ENCODE data around the gene UBASH3B.

The UBASH3B gene

DNA sequence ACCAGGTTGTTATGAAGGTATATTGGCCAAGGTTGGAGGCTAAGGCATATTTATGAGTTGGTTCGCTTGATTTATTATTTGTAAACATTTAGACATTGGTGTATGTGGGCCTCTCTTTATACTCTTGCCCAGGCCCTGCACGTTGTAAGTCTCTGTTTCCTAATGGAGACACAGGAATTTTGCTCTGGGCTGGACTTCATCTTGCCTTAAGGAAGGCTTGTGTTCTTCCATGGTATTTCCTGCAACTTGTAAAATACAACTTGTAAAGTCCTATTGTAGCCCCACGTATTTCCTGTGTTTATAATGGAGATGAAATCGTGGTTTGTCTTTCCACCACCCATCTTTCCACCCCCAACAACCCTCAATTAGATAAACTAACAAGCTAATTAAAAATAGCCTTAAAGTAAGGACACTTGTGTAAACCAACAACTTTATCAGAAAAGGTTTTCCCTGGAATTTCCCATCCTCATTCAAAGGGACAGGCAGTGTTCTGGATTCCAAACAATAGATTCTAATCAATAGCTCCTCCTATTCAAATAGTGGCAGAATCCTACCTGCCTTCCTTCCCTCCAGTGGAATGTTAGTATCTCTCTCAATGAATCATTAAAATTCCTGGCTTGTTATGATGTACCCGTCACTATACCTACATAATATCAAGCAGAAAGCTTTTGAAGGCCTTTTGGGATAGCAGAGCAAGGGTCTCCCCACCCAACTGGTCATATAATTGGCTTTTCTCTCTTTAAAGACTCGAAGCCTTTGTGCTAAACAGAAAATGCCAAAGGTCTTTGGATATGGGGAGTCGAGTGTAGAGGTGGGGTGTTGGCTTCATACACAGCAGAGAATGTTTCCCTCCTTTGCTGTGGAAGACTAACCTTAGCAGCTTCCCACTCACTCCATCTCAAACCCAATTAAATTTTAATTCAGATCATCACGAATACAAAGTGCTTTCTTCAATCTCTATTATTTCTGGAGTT, 77.1 kb downstream of the UBASH3B start:
- no peak for DNase-seq (ENCODE audit: low spot score)

DNA sequence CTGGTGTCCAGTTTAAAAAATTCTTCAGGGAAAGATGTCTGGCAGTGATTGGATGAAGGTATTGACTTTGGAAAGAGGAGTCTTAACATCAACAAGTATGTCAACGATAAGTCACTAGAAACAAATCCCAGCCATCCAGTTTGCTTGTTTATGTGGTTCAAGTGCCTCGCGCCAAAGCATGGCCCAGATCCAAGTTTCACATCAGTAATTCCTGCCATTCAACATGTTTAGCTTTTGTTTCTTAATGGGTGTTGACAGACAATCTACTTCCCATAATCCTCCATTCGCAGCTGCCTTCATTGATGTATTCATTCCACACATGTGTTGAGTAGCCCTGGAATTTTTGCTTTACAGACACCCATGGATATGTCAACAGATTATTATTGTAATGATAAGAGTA, 77.8 kb downstream of the UBASH3B start:
- DNase-seq (ENCODE audit: low spot score): no peak

DNA sequence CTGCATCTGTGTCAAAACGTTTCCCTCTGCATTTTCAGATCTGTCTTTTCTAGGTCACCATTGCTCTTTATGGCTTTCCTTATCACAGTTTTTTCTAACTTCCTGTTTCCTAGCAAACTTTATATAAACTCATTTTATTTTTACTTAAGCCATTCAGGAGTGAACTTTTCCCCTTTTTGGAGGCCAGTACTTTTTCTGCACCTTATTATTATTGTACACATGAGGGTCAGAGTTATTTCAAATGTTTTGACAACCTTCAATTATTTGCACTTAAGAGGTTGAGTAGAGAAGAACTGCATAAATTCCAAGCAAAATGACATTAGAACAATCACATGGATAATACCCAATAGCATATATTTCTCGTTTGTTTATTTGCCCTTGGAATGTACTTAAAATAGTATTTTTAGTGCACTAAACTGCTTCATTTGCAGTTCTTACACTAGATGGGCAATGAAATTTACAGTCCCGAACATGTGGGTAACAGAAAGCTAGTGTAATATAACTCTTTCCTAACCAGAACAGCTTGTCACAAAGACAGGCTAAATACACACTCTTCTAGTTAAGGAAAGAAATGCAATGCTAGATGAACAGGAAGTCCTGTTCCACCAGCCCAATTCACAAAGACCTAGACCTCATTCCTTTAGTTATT, 79.5 kb downstream of the UBASH3B start:
- DNase-seq (ENCODE audit: low spot score): no peak

DNA sequence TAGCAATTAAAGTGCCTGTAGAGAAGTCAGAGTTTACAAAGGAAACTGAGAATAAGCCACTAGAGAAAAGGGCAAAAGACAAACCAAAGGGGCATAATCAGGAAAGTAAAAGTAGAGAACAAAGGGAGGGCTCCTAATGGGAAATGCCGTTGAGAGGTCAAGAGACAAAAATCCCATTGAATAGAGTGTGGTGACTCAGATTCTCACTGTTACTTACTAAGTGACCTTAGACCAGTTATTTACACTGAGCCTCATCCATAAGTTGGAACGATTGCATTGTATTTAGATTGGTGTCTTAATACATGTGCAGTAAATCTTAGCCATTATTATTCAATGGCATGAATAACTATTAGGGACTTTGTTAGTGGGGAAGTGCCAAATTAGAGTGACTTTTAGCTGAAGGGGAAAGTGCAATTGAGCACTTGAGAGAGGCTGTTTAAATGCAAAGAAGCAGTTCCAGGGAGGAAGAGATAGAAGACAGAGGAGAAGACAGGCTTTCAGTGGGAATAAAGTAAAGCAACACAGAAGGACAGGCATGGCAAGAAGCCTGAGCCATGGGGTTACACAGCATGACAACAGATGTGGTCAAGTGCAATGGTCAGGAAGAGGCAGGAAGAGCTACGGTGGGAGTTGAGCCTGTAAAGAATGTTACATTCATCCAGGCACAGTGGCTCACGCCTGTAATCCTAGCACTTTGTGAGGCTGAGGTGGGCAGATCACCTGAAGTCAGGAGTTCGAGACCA, 82.6 kb downstream of the UBASH3B start:
- no peak for DNase-seq (ENCODE audit: low spot score)

DNA sequence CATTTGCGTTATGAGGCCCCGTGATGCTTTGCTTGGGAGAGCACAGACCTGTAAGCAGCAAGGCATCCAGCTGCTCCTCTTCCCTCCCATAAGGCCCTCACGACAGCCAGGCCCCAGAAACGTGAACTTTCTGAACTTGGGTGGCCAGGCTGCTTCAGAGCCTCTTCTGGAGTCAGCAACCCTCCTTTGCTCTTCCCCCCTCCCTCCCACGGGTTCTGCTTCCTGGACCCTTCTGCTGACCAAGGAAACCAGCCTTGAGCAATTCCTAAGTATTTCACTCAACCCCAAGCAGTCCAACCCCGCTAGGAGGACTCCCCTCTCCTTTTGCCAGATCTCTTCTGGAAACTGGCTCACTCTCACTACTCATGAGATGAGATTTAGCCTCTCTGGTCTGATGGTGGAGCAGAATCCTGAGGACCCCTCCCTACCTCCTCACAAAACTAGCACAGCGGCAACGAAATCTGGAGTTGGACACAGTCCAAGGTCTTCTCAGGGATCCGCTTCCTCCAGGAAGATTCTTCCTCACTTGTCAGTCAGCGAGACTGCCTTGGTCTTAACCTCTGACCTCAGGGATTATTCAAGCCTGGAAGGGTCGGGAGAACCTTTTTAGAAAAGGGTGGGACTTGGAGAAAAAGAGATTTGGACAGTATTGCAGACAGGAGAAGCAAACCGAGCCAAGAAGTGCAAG, 86.2 kb downstream of the UBASH3B start:
- no peak for DNase-seq (ENCODE audit: low spot score)

DNA sequence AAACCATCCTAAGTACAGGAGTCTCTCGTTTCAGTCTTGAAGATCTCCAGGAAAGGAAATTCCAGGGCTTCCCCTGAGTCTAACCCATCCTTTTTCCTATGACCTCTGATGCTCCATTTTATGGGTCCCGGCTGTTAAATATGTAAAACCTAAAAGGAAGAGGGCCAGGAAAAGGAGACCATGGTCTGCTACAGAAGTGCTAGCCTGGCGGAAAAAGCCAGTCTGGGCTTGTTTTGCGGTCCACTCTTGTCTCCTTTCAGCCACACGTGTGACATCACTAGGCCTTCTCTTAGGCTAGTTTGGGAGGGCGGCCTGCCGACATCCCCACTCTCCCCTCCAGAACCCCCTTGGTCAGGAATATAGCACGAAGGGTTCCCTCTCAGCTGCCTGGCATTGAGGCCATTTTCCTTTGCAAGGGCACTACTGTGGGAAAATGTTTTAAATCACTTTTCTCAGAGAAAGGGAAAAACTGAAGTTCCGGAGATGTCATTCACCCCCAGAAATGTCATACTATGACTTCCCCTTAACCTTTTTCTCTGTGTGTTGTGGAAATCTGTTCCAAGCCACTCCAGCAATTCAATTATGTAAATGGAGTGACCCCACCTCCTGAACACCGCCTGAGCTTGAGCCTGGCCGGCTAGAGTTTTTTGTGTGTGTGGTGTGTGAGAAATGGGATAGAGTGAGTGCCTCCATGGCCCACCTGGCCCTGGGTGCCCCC, 86.9 kb downstream of the UBASH3B start:
- no peak for DNase-seq (ENCODE audit: low spot score)

DNA sequence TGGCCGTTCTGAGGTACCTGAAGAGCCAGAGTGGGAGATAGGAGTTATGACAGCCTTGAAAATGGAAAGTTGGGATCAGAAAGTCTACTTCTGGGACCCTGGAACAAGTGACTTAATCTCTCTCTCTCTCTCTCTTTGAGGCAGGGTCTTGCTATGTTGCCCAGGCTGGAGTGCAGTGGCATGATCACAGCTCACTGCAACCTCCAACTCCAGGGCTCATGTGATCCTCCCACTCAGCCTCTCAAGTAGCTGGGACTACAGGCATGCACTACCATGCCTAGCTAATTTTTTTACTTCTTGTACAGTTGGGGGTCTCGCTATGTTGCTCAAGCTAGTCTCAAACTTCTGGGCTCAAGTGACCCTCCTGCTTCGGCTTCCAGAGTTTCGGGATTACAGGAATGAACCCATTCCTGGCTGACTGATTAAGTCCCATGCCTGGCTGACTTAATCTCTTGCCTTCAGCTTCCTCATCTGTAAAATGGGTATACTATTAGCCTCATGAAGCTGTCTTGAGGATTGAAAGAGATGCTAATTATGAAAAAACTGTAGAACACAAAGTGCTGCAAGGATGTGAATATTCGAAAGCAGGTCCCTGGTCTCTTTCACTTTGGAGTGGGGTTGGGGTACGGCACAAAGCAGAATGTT, 87.7 kb downstream of the UBASH3B start:
- no peak for DNase-seq (ENCODE audit: low spot score)

DNA sequence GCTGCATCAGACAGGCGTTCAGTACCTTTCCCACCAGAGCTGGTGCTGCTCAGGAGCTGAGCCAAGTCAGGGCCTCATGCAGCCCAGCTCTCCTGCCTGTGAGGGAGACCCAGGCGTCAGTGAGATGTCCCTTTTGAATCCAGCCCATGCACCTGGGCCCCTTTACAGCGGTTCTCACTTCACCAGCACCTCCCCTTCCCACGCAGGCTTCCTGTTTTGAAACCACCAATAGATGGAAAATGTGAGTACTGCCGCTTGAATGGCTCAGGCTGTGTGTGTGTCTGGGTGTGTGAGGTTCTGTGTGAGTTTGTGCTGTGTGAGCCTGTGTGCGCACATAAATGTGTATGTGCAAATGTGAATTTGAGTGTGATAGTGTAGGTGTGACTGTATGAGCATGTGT, 88.4 kb downstream of the UBASH3B start:
- no peak for DNase-seq (ENCODE audit: low spot score)

DNA sequence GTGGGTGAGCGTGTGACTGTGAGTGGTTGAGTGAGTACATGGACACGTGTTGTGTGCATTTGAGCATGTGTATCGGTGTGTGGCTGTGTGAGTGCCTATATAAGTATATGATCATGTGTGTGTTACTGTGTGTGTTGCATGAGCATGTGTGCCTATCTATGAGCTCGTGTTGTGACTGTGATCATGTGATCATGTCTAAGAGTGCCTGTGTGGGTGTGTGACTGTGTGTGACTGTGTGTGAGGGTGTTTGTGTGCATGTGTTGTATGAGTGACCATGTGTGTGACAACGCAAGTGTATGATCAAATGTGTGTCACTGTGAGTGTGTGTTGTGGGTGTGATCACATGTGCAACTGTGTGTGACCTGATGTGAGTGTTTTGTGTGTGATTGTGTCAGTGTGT, 88.8 kb downstream of the UBASH3B start:
- DNase-seq (ENCODE audit: low spot score): no peak

DNA sequence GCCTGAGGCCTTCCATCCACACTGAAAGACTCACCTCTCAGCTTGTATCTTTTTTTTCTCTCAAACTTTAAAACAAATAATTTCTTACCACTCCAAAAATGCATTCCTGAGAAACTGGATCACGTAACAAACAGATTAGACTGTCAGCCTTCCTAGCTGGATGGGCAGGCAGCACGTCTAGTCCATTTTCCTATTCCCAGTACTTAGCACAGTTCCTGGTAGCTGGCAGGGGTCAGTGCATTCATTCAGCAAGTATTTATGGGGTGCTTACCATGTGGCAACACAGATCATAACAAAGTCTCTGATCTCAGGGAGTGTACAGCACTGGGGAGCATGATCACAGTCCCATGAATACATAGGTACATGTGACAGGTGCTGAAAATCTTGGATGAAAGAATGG, 89.6 kb downstream of the UBASH3B start:
- DNase-seq (ENCODE audit: low spot score): no peak

DNA sequence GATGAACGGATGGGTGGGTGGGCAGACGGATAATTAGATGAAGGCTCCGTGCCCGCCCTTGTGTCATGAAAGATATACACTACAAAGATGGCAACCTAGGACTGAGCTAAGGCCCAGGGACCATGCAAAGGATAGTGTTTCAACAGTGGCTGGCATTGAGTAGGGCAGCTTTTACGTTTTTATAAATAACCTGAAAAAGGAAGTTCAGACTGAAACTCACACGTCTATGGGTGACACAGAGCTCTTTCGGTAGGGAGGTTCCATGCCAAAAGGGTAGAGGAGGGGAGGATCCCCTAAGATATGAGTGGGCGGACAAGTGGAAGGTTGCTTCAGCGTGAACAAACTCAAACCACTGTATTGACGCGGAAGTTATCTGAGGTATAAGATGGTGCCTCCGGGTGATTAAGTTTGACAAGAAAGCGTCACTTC, 90.5 kb downstream of the UBASH3B start:
- no peak for DNase-seq (ENCODE audit: low spot score)

DNA sequence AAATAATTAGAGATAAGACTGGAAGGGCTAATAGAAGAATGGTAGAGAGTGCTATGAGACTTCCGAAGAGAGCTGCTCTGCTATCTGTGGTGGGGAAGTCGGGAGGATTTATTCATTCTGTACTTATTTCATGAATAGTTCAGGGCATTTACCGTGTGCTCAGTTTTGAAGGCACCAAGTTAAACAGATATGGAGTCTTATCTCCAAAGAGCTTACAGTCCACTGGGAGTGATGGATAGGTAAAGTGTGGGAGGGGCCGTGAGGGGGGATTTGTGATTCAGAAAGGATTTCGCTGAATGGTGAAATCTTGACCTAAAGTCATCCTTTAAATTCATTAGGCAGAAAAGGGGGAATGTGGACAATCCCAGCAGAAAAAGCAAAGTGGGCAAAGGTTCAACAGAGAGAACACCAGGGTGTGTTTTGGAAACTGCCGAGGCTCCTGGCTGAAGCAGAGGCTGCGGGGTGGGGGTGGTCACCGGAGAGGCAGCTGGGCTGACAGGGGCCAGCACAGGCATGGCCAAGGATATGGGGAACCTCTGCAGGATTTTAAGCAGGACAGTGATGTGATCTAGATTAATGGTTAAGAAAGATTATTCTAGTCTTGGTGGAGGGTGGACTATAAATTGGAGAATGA, 91.2 kb downstream of the UBASH3B start:
- DNase-seq (ENCODE audit: low spot score): no peak

DNA sequence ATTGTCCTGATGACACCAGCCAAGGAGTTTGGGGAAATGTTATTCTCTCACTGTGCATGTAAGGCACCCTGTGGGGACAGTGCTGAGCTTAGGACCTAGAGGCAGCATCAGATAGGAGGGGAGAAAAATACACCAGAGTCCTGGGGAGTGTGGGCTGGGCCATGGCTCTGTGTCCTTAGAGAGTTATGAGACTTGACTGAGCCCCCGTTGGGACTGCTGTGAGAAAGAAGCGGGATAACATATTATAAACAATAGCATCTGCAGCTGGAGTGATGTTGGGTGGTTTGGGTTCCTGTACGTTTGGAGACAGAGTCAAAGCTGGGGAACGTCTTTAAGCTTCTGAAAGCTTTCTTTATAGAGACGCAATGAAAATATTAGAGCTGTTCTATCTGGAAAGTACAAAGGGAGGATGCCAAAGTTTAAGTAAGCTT, 91.8 kb downstream of the UBASH3B start:
- DNase-seq (ENCODE audit: low spot score): no peak

DNA sequence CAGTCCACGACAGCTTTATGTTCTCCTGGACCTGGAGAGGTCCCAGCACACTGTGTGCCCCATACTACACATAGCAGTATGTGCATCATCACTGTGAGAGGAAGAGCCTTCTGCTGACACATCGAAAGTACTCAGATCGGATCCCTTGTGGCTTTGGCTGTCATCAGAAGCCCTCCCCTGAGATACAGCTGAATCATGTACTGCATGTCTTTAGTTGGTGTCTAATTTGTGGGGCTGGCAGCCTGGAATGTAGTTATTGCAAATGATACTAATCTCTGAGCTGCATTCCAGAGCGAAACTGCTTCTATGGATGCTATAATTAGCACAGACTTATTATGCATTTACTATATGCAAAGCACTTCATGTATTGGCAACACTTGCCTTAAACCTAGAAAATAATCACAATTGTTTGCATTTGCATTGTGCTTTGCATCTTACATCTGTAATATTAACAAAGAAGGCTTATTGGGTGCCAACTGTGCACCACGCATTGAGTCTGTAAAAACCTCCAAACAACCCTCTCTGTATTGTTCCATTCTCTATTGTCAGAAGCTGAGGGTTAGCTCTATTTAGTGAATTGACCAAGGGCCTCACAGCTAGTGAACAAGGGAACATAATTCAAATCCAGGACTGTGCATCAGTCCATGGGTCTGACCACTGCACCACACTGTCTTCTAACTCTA, 93.6 kb downstream of the UBASH3B start:
- no peak for DNase-seq (ENCODE audit: low spot score)

DNA sequence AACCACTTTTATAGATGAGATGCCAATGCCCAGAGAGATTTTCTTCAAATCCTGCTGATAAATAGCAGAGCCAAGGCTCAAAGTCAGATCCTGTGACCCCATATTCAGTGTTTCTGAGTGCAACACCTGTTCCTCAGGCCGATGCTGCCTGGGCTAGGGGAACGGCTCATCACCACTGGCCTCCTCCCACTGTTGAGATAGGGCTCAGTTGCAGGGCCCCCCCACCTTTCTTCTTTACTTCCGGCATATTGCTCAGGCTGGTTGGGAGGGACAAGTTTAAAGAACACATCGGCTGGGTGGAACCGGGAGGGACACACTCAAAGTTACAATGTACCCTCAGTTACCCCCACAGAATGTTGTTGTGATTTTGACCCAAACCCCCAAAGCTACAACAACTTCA, 94.5 kb downstream of the UBASH3B start:
- DNase-seq (ENCODE audit: low spot score): no peak

DNA sequence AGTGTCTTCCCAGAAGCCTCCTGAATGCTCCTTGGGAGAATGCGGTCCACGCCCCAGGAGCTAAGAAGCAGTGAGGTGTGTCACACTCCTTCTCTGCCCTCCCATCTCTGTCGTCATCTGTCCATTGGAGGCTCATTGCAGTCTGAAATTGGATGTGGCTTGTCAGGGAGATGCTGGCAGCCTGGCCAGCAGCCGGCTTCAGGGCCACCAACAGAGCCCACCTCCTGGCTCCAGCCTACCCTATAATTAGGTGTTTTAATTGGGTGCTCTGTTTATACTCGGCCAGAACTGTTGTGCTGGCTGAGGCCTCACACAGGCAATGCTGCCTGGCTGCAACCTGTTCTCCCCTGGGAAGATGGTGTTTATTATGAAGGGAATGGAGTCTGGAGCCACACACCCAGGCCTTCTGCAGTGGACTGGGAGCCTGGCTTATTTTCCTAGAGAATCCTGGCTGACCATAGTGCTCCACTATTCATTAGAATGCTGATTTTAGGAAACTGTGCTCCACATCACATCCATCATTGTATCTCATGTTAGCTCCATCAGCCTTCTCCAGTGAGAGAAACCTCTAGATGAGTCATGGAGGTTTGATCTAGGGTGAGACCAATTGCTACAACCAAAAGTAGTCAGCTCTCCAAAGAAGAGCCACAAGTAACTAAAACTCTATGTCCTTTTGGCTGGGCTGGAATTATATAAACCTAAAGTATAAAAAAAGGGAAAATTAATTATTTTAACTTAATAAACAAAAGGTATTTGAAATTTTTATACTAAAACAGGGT, 96.0 kb downstream of the UBASH3B start:
- peak; percentile 45 for DNase-seq (ENCODE audit: low spot score)

DNA sequence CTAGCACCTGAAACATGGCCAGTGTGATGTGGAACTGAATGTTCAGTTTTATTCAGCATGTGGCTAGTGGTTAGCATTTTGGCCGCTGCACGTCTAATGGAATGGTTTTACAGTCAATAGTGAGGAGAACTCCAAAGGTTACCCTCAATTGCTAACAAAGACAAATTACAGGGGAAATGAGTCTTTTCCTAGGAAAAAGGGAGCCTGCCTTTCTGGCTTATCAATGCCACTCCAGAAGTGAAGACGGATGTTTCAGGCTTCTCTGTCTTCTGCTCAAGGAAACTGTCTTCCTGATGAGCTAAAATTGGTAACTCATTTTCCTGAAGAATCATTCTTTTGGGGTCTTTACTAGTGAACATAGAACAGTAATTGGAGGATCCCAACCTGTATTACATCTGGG, 98.5 kb downstream of the UBASH3B start:
- no peak for DNase-seq (ENCODE audit: low spot score)

DNA sequence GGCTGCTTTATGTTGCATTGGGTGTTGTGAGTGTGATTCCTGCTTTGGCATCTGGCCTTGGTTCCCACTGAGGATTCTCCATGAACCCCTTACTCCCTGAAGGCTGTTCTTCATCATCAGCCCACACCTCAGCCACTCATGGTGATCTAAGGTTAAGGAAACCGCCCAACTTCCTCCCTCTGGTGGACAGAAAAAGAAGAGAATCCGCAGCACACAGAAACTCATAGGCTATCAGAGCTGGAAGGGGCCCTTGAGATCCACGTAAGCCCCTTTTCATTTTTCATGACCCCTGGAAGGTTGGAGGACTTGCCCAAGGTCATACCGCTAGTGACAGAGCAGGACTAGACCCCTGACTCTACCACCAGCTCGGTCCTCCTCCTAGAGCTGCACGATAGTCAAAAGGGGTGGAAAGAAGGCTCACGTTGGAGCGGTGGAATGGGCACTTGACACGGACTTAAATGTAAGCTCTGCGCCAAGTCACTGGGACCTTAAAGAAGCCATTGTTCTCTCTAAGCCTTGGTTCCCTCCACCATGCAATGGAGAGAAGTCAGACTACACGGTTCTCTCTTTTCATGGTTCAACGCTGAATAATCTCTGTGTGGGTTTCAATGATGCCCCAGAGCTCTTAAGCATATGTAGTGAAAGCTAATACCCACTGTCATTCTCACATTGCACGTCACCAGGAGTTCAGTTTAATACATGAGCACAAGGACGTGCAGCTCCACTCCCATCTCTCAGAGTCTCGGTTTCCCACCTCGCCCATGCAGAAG, 99.2 kb downstream of the UBASH3B start:
- peak; percentile 52 for DNase-seq (ENCODE audit: low spot score)
